SK-N-SH (cell line): Measurements from ENCODE around the gene IGF2BP3. TPM values are rescaled to one million over a fixed set of nuclear protein-coding genes. Genes with fewer than 3 reads are reported as not detected.

ENCODE experiments used
- ELF1 ChIP-seq: IDR thresholded peaks from 2 replicates; pipeline ENCODE4 v1.4.0; 2012
- MXI1 ChIP-seq: IDR thresholded peaks from 2 replicates; pipeline ENCODE4 v1.6.1; 2012; ENCODE audit warnings: mild to moderate bottlenecking, low read depth, low read length, improper control_type of control experiment
- NFIC ChIP-seq: IDR thresholded peaks from 2 replicates; pipeline ENCODE4 v1.4.0; 2012; ENCODE audit warnings: borderline replicate concordance
- PBX3 ChIP-seq: IDR thresholded peaks from 2 replicates; pipeline ENCODE4; 2012
- RXRA ChIP-seq: IDR thresholded peaks from 2 replicates; pipeline ENCODE4 v1.4.0; 2012; ENCODE audit warnings: low read depth, mild to moderate bottlenecking, borderline replicate concordance
- TAF1 ChIP-seq: IDR thresholded peaks from 2 replicates; pipeline ENCODE4 v1.6.1; 2012; ENCODE audit warnings: low read depth, mild to moderate bottlenecking, low read length, moderate library complexity, borderline replicate concordance
- YY1 ChIP-seq: IDR thresholded peaks from 2 replicates; pipeline ENCODE4 v1.4.0; 2012; ENCODE audit warnings: low read depth, mild to moderate bottlenecking
- ZBTB33 ChIP-seq: IDR thresholded peaks from 2 replicates; pipeline ENCODE4 v1.4.0; 2012; ENCODE audit warnings: low read depth, borderline replicate concordance
- polyA plus RNA-seq, 3 experiments: library from polyadenylated mRNA; depleted of rRNA; stranded (reverse); fragments of >200 nt; gene quantifications; 2 replicates each; pipeline ENCODE4 v1.2.3, GENCODE V29; 2012
- TF ChIP-seq, protein P1 (sequence below): IDR thresholded peaks from 2 replicates; pipeline ENCODE4 v1.4.0; 2012; ENCODE audit warnings: low read depth
- TF ChIP-seq, protein P2 (sequence below): IDR thresholded peaks from 2 replicates; pipeline ENCODE4 v1.6.1; 2012; ENCODE audit warnings: mild to moderate bottlenecking, low read depth, low read length, moderate library complexity
- TF ChIP-seq, protein P3 (sequence below): fragments of 150-350 bp; IDR thresholded peaks from 2 replicates; pipeline ENCODE4 v1.6.1; 2016; ENCODE audit warnings: mild to moderate bottlenecking, low read depth, low read length

The IGF2BP3 gene
- polyA plus RNA-seq, 1 of the 3 experiments (the other 2 are of a cell fraction): 34.4 TPM

DNA sequence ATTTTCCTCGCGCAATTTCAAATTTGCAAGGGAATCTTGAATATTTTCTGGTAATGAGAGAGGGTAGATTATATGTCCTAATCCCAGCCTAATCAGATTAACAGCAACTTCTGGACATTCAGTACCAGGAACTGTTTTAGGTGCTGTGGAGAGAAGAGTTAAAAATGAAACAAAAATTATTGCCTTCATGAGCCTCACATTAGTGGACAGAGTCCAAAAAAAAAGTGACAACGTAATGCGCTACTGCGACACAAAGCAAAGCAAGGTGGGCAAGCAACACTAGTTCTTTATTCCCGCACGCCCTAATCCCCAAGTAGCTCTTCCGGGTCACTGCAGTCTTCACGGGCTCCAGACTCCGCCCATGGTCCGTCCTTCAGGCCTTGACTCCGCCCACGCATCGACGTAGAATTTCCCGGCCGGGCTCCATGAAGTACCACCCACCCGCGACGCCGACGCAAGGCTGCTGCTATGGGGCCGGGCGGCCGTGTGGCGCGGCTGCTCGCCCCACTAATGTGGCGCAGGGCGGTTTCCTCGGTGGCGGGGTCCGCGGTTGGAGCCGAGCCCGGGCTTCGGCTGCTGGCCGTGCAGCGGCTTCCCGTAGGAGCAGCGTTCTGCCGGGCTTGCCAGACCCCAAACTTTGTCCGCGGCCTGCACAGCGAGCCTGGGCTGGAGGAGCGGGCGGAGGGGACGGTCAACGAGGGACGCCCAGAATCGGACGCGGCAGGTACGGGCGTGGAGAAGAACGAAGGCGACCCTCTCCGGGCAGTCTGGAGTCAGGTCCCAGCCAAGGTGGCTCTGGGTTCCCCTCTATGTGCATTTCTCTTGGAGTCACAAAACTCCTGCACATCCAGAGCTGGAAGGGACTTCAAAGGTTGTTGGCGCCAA, 171.2 kb downstream of the IGF2BP3 start, which contains the start of gene MALSU1 (continued):
- TF ChIP-seq, protein P1, sequence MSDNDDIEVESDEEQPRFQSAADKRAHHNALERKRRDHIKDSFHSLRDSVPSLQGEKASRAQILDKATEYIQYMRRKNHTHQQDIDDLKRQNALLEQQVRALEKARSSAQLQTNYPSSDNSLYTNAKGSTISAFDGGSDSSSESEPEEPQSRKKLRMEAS: peak; percentile 62; the same call in 1 of the 2 replicates
- TF ChIP-seq, protein P2, sequence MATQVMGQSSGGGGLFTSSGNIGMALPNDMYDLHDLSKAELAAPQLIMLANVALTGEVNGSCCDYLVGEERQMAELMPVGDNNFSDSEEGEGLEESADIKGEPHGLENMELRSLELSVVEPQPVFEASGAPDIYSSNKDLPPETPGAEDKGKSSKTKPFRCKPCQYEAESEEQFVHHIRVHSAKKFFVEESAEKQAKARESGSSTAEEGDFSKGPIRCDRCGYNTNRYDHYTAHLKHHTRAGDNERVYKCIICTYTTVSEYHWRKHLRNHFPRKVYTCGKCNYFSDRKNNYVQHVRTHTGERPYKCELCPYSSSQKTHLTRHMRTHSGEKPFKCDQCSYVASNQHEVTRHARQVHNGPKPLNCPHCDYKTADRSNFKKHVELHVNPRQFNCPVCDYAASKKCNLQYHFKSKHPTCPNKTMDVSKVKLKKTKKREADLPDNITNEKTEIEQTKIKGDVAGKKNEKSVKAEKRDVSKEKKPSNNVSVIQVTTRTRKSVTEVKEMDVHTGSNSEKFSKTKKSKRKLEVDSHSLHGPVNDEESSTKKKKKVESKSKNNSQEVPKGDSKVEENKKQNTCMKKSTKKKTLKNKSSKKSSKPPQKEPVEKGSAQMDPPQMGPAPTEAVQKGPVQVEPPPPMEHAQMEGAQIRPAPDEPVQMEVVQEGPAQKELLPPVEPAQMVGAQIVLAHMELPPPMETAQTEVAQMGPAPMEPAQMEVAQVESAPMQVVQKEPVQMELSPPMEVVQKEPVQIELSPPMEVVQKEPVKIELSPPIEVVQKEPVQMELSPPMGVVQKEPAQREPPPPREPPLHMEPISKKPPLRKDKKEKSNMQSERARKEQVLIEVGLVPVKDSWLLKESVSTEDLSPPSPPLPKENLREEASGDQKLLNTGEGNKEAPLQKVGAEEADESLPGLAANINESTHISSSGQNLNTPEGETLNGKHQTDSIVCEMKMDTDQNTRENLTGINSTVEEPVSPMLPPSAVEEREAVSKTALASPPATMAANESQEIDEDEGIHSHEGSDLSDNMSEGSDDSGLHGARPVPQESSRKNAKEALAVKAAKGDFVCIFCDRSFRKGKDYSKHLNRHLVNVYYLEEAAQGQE: no peak; the same call in 1 of the 2 replicates
- TF ChIP-seq MXI1 (peak; percentile 95), PBX3 (peak; percentile 61), ELF1 (peak; percentile 83), NFIC (no peak), ZBTB33 (no peak), RXRA (no peak), TAF1 (peak; percentile 87), YY1 (peak; percentile 82)
- TF ChIP-seq, protein P3, sequence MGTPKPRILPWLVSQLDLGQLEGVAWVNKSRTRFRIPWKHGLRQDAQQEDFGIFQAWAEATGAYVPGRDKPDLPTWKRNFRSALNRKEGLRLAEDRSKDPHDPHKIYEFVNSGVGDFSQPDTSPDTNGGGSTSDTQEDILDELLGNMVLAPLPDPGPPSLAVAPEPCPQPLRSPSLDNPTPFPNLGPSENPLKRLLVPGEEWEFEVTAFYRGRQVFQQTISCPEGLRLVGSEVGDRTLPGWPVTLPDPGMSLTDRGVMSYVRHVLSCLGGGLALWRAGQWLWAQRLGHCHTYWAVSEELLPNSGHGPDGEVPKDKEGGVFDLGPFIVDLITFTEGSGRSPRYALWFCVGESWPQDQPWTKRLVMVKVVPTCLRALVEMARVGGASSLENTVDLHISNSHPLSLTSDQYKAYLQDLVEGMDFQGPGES: peak; percentile 18; the same call in 1 of the 2 replicates
